NT2/D1 (cell line): Measurements from ENCODE around the gene PARP8.
"Not testable (repeated sequence)": the region's sequence is repeated elsewhere in the genome, so short reads cannot be mapped to it uniquely, and the experiment has no call there.

Experiments used
- DNase-seq: peaks from one replicate; pipeline ENCODE4 v3.0.0-alpha.2; 2011; ENCODE audit warnings: low read depth, low spot score
- H3K27me3 ChIP-seq: 2 replicates; pipeline ENCODE4 v1.6.0; 2011; ENCODE audit warnings: mild to moderate bottlenecking; ENCODE audit not compliant: insufficient read length, insufficient read depth
- H3K36me3 ChIP-seq: 2 replicates; pipeline ENCODE4 v1.6.1; 2011; ENCODE audit warnings: mild to moderate bottlenecking, low read length, mixed read lengths; ENCODE audit not compliant: insufficient read depth, insufficient read length
- H3K4me1 ChIP-seq: 2 replicates; pipeline ENCODE4 v1.5.1; 2011; ENCODE audit not compliant: insufficient read depth, insufficient read length
- H3K4me3 ChIP-seq: 2 replicates; pipeline ENCODE4 v1.5.1; 2011; ENCODE audit warnings: low read depth; ENCODE audit not compliant: insufficient read length
- H3K9ac ChIP-seq: 2 replicates; pipeline ENCODE4 v1.6.0; 2011; ENCODE audit warnings: low read depth; ENCODE audit not compliant: insufficient read length
- H3K9me3 ChIP-seq: 2 replicates; pipeline ENCODE4 v1.5.1; 2011; ENCODE audit warnings: mild to moderate bottlenecking, low read length; ENCODE audit not compliant: insufficient read depth
- SUZ12 ChIP-seq: IDR thresholded peaks from 2 replicates; pipeline ENCODE4 v1.6.1; 2011; ENCODE audit not compliant: insufficient read length, insufficient read depth; ENCODE audit errors: extremely low read depth
- YY1 ChIP-seq: IDR thresholded peaks from 2 replicates; pipeline ENCODE4 v1.6.1; 2011; ENCODE audit not compliant: insufficient read length, insufficient read depth
- ZNF274 ChIP-seq: IDR thresholded peaks from 2 replicates; pipeline ENCODE4 v1.6.1; 2011; ENCODE audit warnings: mild to moderate bottlenecking, low read depth, low read length

Gene PARP8

GRCh38 chr5:50667653-50668595, 1.5 kb downstream of the PARP8 start:
- Histone ChIP-seq H3K4me1 (no peaks in the 10 kb centered on the region), H3K36me3 (no peaks in the 10 kb centered on the region), H3K27me3 (peaks cover 10% of the 10 kb centered on the region), H3K4me3 (peak overlapping the region; percentile 66), H3K9me3 (no peaks in the 10 kb centered on the region), H3K9ac (peak overlapping the region; percentile 82)
- peak; percentile 28 for DNase-seq
- TF ChIP-seq ZNF274: no peak
- no peak for TF ChIP-seq SUZ12
- no peak for TF ChIP-seq YY1

GRCh38 chr5:50668636-50669035, 2.2 kb downstream of the PARP8 start:
- H3K27me3 ChIP-seq, H3K36me3 ChIP-seq, H3K9me3 ChIP-seq, DNase-seq, H3K4me1 ChIP-seq, H3K9ac ChIP-seq: not testable (repeated sequence)
- peak overlapping the region; percentile 66 for H3K4me3 ChIP-seq

GRCh38 chr5:50672663-50673062, 6.2 kb downstream of the PARP8 start:
- H3K4me1 ChIP-seq: no peaks in the 10 kb centered on the region
- no peaks in the 10 kb centered on the region for H3K9me3 ChIP-seq
- H3K36me3 ChIP-seq: no peaks in the 10 kb centered on the region
- H3K9ac ChIP-seq: no peak overlapping the region
- no peak for TF ChIP-seq YY1
- TF ChIP-seq ZNF274: no peak
- no peak for TF ChIP-seq SUZ12
- no peaks in the 10 kb centered on the region for H3K27me3 ChIP-seq
- H3K4me3 ChIP-seq: no peak overlapping the region
- no peak for DNase-seq

GRCh38 chr5:50673444-50673843, 7.0 kb downstream of the PARP8 start:
- H3K9me3 ChIP-seq, H3K4me1 ChIP-seq, H3K9ac ChIP-seq, DNase-seq, H3K27me3 ChIP-seq, H3K4me3 ChIP-seq, H3K36me3 ChIP-seq: not testable (repeated sequence)

DNA sequence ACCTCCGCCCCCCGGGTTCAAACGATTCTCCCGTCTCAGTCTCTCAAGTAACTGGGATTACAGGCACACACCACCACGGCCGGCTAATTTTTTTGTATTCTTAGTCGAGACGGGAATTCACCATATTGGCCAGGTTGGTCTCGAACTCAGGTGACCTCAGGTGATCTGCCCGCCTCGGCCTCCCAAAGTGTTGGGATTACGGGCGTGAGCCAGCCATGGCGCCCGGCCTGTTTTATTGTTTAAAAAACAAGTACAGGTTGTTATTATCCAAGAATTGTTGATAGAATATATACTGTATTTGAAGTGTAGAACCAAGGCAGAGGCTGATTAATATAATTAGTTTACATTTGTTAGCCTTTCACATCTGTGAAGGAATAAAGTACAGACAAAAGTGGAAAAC, 8.9 kb downstream of the PARP8 start:
- Histone ChIP-seq H3K27me3 (no peaks in the 10 kb centered on the region), H3K9me3 (no peaks in the 10 kb centered on the region), H3K4me1 (no peaks in the 10 kb centered on the region), H3K36me3 (no peaks in the 10 kb centered on the region), H3K9ac (no peak overlapping the region), H3K4me3 (no peak overlapping the region)
- TF ChIP-seq YY1 (no peak), ZNF274 (no peak), SUZ12 (no peak)
- no peak for DNase-seq

- not testable (repeated sequence) for H3K4me1 ChIP-seq, H3K36me3 ChIP-seq, H3K9me3 ChIP-seq, H3K4me3 ChIP-seq, H3K9ac ChIP-seq, H3K27me3 ChIP-seq, DNase-seq
Measured at GRCh38 chr5:50679554-50679953, 13.1 kb downstream of the PARP8 start.

DNA sequence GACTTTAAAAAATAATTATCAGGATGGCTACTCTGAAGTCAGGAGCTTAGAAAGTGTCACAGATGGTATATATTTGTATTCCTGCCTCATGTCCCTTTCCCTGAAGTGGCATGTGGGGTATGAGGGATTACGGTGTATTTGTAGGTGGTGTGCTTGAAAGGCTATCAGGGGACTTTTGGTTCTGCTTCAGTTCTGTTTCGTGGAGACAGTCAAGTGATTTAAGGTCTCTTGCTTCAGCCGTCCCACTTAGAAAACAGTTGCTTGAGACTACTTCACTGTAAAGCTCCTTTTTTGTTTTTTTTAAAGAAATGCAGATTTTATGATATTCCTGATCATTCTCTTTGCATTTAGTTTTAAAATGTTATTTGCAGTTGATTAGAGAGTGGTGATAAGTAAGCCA, 18.3 kb downstream of the PARP8 start:
- no peak for DNase-seq
- Histone ChIP-seq H3K9ac (no peak overlapping the region), H3K36me3 (no peaks in the 10 kb centered on the region), H3K4me1 (no peaks in the 10 kb centered on the region), H3K27me3 (no peaks in the 10 kb centered on the region), H3K4me3 (no peak overlapping the region), H3K9me3 (peaks cover 16% of the 10 kb centered on the region; the same call in 1 of the 2 replicates)
- no peak for TF ChIP-seq YY1
- no peak for TF ChIP-seq SUZ12
- no peak for TF ChIP-seq ZNF274

DNA sequence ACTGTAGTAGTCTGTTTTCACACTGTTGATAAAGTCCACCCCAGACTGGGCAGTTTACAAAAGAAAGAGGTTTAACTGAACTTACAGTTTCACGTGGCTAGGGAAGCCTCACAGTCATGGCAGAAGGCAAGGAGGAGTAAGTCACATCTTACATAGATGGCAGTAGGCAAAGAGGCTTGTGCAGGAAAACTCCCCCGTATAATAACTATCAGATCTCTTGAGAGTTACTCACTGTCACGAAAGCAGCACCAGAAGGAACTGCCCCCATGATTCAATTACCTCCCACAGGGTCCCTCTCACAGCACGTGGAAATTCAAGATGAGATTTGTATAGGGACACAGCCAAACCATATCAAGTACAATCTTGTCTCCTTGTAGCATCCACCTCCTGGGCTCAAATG, 21.1 kb downstream of the PARP8 start:
- Histone ChIP-seq H3K9ac (no peak overlapping the region), H3K27me3 (no peaks in the 10 kb centered on the region), H3K36me3 (no peaks in the 10 kb centered on the region), H3K4me1 (no peaks in the 10 kb centered on the region), H3K9me3 (peaks cover 16% of the 10 kb centered on the region; the same call in 1 of the 2 replicates), H3K4me3 (no peak overlapping the region)
- TF ChIP-seq YY1: no peak
- no peak for TF ChIP-seq SUZ12
- TF ChIP-seq ZNF274: no peak
- no peak for DNase-seq
